GM12875 (cell line): ENCODE data around the gene POMT1.

Experiments
- H3K4me3 ChIP-seq: one replicate; pipeline ENCODE4 v1.5.1; 2011; ENCODE audit warnings: low read depth, low read length, control low read depth
- TF ChIP-seq, protein P1 (sequence below): IDR thresholded peaks from 2 replicates; pipeline ENCODE4 v1.5.1; 2011; ENCODE audit warnings: low read depth, mild to moderate bottlenecking, control low read depth, inconsistent platforms, low read length, moderate library complexity, borderline replicate concordance; ENCODE audit not compliant: insufficient read depth

POMT1 gene

DNA sequence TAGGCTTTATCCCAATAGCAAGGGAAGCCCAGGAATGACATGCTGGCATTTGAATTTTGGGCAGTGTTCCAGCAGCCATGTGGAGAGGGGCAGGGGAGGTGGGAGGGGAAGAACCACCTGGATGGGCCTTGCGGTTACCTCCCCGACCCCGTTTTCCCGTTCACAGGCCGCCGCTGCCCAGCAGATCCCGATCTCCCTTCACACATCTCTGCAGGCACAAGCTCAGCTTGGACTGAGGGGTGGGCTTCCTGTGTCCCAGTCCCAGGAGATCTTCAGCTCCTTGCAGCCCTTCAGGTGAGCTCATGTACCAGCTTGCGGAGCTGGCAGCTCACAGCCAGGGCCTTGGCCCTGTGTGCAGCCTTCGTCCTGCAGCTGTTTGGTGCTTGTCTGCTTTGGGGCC lies 15.7 kb upstream of the POMT1 start:
- no peak overlapping the region for H3K4me3 ChIP-seq
- TF ChIP-seq, protein P1, sequence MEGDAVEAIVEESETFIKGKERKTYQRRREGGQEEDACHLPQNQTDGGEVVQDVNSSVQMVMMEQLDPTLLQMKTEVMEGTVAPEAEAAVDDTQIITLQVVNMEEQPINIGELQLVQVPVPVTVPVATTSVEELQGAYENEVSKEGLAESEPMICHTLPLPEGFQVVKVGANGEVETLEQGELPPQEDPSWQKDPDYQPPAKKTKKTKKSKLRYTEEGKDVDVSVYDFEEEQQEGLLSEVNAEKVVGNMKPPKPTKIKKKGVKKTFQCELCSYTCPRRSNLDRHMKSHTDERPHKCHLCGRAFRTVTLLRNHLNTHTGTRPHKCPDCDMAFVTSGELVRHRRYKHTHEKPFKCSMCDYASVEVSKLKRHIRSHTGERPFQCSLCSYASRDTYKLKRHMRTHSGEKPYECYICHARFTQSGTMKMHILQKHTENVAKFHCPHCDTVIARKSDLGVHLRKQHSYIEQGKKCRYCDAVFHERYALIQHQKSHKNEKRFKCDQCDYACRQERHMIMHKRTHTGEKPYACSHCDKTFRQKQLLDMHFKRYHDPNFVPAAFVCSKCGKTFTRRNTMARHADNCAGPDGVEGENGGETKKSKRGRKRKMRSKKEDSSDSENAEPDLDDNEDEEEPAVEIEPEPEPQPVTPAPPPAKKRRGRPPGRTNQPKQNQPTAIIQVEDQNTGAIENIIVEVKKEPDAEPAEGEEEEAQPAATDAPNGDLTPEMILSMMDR, result no peak

DNA sequence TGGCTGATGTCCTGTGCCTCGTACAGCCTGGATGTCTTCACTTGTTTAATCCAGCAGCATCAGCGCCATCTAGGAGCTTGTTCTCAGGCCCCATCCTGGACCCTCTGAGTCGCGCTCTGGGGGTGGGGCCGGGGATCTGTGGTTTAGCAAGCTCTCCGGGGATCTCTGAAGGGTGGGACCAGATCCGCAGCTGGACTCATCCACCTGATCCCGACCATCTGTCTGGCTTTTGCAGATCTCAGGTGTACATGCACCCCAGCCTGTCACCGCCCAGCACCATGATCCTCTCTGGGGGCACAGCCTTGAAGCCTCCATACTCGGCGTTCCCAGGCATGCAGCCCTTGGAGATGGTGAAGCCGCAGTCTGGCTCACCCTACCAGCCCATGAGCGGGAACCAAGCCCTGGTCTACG lies 15.1 kb upstream of the POMT1 start:
- TF ChIP-seq, protein P1, result no peak
- no peak overlapping the region for H3K4me3 ChIP-seq

DNA sequence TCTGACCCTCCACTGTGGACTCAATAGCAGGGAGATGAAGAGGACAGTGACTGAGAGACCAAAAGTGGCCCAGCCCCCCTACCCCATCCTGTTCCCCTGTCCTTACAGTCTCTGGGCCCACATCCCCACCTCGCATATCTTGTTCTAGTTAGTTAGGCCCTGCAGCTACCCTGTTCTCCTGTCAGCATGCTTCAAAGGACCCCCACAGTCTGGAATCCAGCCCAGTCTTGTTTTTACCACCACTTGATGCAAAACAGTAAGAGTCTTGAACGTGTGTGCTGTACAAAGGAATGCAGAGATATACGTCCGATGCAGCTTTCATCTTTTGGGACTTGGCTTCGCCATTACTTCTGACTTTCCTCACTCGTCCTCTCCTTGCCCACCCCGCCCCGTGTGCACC lies 12.2 kb upstream of the POMT1 start:
- no peak overlapping the region for H3K4me3 ChIP-seq
- TF ChIP-seq, protein P1, result no peak

- TF ChIP-seq, protein P1, result no peak
Observed at GRCh38 chr9:131491001-131491710, 11.6 kb upstream of the POMT1 start.

GRCh38 chr9:131492070-131492469 lies 10.6 kb upstream of the POMT1 start:
- no peak overlapping the region for H3K4me3 ChIP-seq
- TF ChIP-seq, protein P1, result no peak

More at GRCh38 chr9:131491001-131491710, 11.6 kb upstream of the POMT1 start:
- H3K4me3 ChIP-seq, result no peak overlapping the region

DNA sequence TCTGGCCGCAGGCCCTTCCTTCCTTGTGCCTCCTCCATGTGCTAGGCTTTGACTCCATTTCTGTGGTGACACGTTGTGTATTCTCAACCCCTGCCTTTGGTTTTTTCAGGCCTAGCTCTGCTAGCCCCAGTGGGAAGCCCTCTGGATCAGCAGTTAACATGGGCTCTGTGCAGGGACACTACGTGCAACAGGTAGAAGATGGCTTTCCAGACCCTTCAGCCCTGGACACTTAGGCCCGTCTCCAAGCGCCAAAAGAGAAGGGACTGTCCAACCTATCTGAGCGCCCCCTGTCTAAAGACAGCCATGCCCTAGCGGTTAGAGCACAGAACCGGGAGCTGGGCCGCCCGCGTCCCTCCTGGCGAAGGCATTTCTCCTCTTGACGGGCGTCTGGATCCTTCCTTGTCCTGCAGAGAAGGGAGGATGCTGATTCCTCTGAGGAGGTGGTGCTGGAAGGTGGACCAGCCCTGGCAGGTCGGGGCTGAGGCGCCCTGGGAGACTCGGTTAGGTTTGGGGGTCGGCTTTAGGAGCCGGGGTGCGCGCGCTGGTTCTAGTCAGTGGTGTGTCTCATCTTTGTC lies 8.3 kb upstream of the POMT1 start:
- TF ChIP-seq, protein P1, result no peak
- no peak overlapping the region for H3K4me3 ChIP-seq

DNA sequence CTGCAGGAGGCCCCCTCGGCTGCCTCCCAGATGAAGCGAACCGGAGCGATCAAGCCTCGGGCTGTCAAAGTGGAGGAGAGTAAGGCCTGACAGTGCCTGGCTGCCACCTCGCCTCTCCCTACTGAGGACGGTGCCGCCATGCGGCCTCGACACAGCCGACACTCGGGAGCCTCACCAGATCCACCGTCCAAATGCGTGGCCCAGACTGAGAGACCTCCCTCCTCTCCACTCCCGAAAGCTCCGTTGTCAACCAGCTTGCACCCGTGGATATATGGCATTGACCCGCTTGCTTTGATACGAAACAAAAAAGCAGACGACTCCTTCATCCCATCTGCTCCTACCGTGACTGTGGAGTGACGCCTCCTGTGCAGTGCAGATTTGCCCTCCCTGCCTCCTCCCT lies 6.9 kb upstream of the POMT1 start:
- H3K4me3 ChIP-seq, result no peak overlapping the region
- TF ChIP-seq, protein P1, result no peak
